Type B pancreatic cell (in vitro differentiated cells): Measurements from ENCODE around the gene ADPRS. TPM values are rescaled to one million over a fixed set of nuclear protein-coding genes. Genes with fewer than 3 reads are reported as not detected.
A peak's percentile ranks its signal among the peaks of the same experiment; 100 is the strongest.

Experiments used
- DNase-seq: peaks from one replicate; pipeline ENCODE4 v3.0.0; 2021; ENCODE audit warnings: mixed read lengths; ENCODE audit not compliant: unreplicated experiment; ENCODE audit errors: extremely low spot score
- H3K27ac Mint-ChIP-seq: 2 replicates; pipeline ENCODE4 v1.8.0; 2021; ENCODE audit warnings: mild to moderate bottlenecking, mixed read lengths
- H3K27me3 Mint-ChIP-seq: 2 replicates; pipeline ENCODE4 v1.8.0; 2021; ENCODE audit warnings: mixed read lengths
- H3K36me3 Mint-ChIP-seq: 2 replicates; pipeline ENCODE4 v1.8.0; 2021; ENCODE audit warnings: mixed read lengths
- H3K4me1 Mint-ChIP-seq: one replicate; pipeline ENCODE4 v1.8.0; 2021; ENCODE audit warnings: mixed read lengths; ENCODE audit not compliant: unreplicated experiment
- H3K4me3 Mint-ChIP-seq: 2 replicates; pipeline ENCODE4 v1.8.0; 2021; ENCODE audit warnings: mild to moderate bottlenecking, mixed read lengths
- H3K9me3 Mint-ChIP-seq: 2 replicates; pipeline ENCODE4 v1.8.0; 2021; ENCODE audit warnings: mixed read lengths
- total RNA-seq: library from RNA; stranded (reverse); gene quantifications from 2 replicates; pipeline ENCODE4 v1.2.1, GENCODE V29; 2021; ENCODE audit warnings: low replicate concordance
- TF ChIP-seq, protein P1 (sequence below): fragments of 200-600 bp; sonication (generic); conservative IDR thresholded peaks from 2 replicates; pipeline ENCODE4 v1.5.0; 2021; ENCODE audit warnings: antibody characterized with exemption, mild to moderate bottlenecking

ADPRS gene
- total RNA-seq, 1 donor from 2014 or later: 31.9 TPM

DNA sequence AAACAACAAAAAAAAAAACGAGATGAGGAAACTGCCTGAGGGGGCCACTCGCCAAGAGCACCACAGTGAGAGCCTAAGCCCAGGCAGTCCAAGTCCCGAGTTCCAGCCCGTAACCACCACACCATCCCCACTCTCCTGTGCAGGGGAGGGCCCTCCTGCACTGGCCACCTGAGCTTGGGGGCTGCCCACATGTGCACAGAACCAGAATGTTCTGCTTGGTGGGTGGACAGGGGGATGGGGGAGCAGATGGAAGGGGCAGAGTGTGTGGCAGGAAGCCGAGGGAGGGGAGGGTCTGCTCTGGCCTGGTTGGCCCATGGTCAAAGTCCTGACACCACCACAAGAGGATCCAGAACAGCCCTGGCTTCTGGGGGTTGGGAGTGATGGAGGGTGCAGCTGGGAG, 17.6 kb downstream of the ADPRS start:
- Mint-ChIP-seq H3K27me3 (no peaks in the 10 kb centered on the region), H3K9me3 (no peaks in the 10 kb centered on the region), H3K36me3 (no peaks in the 10 kb centered on the region), H3K27ac (no peak overlapping the region), H3K4me1 (peaks cover 13% of the 10 kb centered on the region), H3K4me3 (no peak overlapping the region)
- DNase-seq: no peak
- TF ChIP-seq, protein P1, sequence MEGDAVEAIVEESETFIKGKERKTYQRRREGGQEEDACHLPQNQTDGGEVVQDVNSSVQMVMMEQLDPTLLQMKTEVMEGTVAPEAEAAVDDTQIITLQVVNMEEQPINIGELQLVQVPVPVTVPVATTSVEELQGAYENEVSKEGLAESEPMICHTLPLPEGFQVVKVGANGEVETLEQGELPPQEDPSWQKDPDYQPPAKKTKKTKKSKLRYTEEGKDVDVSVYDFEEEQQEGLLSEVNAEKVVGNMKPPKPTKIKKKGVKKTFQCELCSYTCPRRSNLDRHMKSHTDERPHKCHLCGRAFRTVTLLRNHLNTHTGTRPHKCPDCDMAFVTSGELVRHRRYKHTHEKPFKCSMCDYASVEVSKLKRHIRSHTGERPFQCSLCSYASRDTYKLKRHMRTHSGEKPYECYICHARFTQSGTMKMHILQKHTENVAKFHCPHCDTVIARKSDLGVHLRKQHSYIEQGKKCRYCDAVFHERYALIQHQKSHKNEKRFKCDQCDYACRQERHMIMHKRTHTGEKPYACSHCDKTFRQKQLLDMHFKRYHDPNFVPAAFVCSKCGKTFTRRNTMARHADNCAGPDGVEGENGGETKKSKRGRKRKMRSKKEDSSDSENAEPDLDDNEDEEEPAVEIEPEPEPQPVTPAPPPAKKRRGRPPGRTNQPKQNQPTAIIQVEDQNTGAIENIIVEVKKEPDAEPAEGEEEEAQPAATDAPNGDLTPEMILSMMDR: no peak

DNA sequence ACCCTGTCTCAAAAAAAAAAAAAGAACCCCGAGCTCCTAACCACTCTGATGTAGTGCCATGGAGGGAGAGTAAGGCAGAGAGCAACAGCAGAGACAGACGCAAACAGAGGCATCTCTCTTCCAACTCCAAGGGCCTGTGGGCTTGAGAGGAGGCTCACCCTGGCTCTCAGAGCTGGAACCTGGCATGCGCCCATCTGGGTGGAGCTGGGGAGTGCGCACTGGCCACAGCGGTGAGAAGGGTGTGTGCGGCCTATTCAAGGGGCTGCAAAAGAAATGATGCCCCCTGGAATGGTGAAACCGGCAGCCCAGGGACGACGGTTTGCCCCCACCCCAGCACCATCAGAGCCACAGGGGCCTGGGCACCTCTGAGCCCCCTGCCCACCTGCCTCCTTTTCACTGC, 18.7 kb downstream of the ADPRS start:
- H3K27ac Mint-ChIP-seq: no peak overlapping the region
- H3K4me3 Mint-ChIP-seq: no peak overlapping the region
- H3K36me3 Mint-ChIP-seq: no peaks in the 10 kb centered on the region
- no peaks in the 10 kb centered on the region for H3K9me3 Mint-ChIP-seq
- peaks cover 18% of the 10 kb centered on the region for H3K4me1 Mint-ChIP-seq
- DNase-seq: no peak
- H3K27me3 Mint-ChIP-seq: peaks cover 2% of the 10 kb centered on the region
- TF ChIP-seq, protein P1: no peak

GRCh38 chr1:36108314-36108713, 19.6 kb downstream of the ADPRS start:
- Mint-ChIP-seq H3K36me3 (no peaks in the 10 kb centered on the region), H3K27ac (no peak overlapping the region), H3K4me1 (peaks cover 18% of the 10 kb centered on the region), H3K27me3 (peaks cover 7% of the 10 kb centered on the region), H3K9me3 (no peaks in the 10 kb centered on the region), H3K4me3 (no peak overlapping the region)
- TF ChIP-seq, protein P1: no peak
- DNase-seq: no peak

DNA sequence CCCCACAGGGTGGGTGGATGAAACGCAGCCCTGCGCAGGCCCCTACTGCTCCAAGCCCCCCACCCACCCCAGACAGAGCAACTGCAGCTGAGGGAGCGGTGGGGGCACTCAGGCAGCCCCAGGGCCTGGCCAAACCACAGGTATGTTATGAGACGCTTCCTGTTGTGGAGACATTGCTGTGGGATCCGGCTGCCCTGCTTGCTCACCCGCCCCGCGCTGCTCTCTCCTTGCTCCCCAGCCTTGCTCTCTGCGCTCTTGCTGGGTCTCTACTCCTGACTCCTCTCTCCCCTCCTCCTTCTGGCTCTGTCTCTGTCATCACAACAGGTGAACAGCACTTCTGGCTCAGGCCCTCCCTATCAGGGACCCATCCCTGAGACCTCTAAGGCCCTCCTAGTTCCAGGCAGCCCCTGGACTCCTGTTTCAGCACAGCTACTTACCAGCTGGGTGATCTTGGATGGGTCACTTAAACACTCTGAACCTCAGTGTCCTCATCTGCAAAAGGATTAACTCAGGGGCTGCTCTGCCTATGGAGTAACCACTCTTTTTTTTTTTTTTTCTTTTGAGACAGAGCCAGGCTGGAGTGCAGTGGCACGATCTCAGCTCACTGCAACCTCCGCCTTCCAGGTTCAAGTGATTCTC, 20.5 kb downstream of the ADPRS start:
- TF ChIP-seq, protein P1: no peak
- Mint-ChIP-seq H3K9me3 (no peaks in the 10 kb centered on the region), H3K27me3 (peaks cover 7% of the 10 kb centered on the region), H3K27ac (no peak overlapping the region), H3K36me3 (no peaks in the 10 kb centered on the region), H3K4me1 (peaks cover 18% of the 10 kb centered on the region), H3K4me3 (no peak overlapping the region)
- DNase-seq: no peak

GRCh38 chr1:36111151-36111550, 22.5 kb downstream of the ADPRS start:
- H3K4me3 Mint-ChIP-seq: peak overlapping the region; percentile 40
- peaks cover 18% of the 10 kb centered on the region for H3K4me1 Mint-ChIP-seq
- no peak for DNase-seq
- no peak overlapping the region for H3K27ac Mint-ChIP-seq
- H3K36me3 Mint-ChIP-seq: no peaks in the 10 kb centered on the region
- H3K27me3 Mint-ChIP-seq: peaks cover 7% of the 10 kb centered on the region
- TF ChIP-seq, protein P1: no peak
- H3K9me3 Mint-ChIP-seq: no peaks in the 10 kb centered on the region
